GM23338 (cell line): ENCODE data around the gene UGCG. TPM values are rescaled to one million over a fixed set of nuclear protein-coding genes. Genes with fewer than 3 reads are reported as not detected.

ENCODE experiments used
- ATAC-seq: fragments of 200-7000 bp; cut with Tn5 transposase; 3 replicates; pipeline ENCODE4 v1.9.1; 2020
- DNase-seq: peaks from one replicate; pipeline ENCODE4 v3.0.0-alpha.2; 2015; ENCODE audit warnings: low spot score
- H2AFZ ChIP-seq: fragments of 200-600 bp; sonication (generic); 2 replicates; pipeline ENCODE4 v1.8.0; 2016; ENCODE audit warnings: antibody characterized with exemption, mild to moderate bottlenecking, moderate library complexity
- H3F3A ChIP-seq: fragments of 200-600 bp; sonication (generic); replicated peaks from 2 replicates; pipeline ENCODE4 v1.8.0; 2017; ENCODE audit warnings: antibody characterized with exemption, mixed run types, low read depth
- H3K27ac ChIP-seq: fragments of 200-600 bp; sonication (generic); 2 replicates; pipeline ENCODE4 v1.6.1; 2016; ENCODE audit warnings: low read depth
- H3K27me3 ChIP-seq: fragments of 200-600 bp; sonication (generic); 2 replicates; pipeline ENCODE4 v1.8.0; 2016; ENCODE audit warnings: mild to moderate bottlenecking, mixed run types, moderate library complexity; ENCODE audit not compliant: insufficient read depth
- H3K36me3 ChIP-seq: fragments of 200-600 bp; sonication (generic); 2 replicates; pipeline ENCODE4 v1.8.0; 2016; ENCODE audit warnings: mild to moderate bottlenecking; ENCODE audit not compliant: insufficient read depth
- H3K4me1 ChIP-seq: fragments of 200-600 bp; sonication (generic); 2 replicates; pipeline ENCODE4 v1.8.0; 2016; ENCODE audit warnings: mild to moderate bottlenecking, moderate library complexity; ENCODE audit not compliant: insufficient read depth
- H3K4me2 ChIP-seq: fragments of 200-600 bp; sonication (generic); 2 replicates; pipeline ENCODE4 v1.7.1; 2017; ENCODE audit warnings: mixed run types
- H3K4me3 ChIP-seq: fragments of 200-600 bp; sonication (generic); 2 replicates; pipeline ENCODE4 v1.6.1; 2016; ENCODE audit warnings: mixed run types
- H3K79me2 ChIP-seq: fragments of 200-600 bp; sonication (generic); replicated peaks from 2 replicates; pipeline ENCODE4 v1.8.0; 2017; ENCODE audit warnings: mild to moderate bottlenecking; ENCODE audit not compliant: insufficient read depth
- H3K9me2 ChIP-seq: fragments of 200-600 bp; sonication (generic); 2 replicates; pipeline ENCODE4 v1.8.0; 2017; ENCODE audit not compliant: insufficient read depth
- H4K20me1 ChIP-seq: fragments of 200-600 bp; sonication (generic); replicated peaks from 2 replicates; pipeline ENCODE4 v1.8.0; 2017; ENCODE audit warnings: mild to moderate bottlenecking; ENCODE audit not compliant: insufficient read depth
- H3K27ac Mint-ChIP-seq: 2 replicates; pipeline ENCODE4 v1.8.0; 2020; ENCODE audit warnings: inconsistent platforms, mild to moderate bottlenecking, moderate library complexity, mixed read lengths
- H3K27me3 Mint-ChIP-seq: 3 replicates; pipeline ENCODE4 v1.8.0; 2022; ENCODE audit warnings: low read depth, mild to moderate bottlenecking, moderate library complexity, mixed read lengths, inconsistent platforms; ENCODE audit not compliant: insufficient read depth, poor library complexity
- H3K36me3 Mint-ChIP-seq: 3 replicates; pipeline ENCODE4 v1.8.0; 2021; ENCODE audit warnings: low read depth, mild to moderate bottlenecking, inconsistent platforms, moderate library complexity, mixed read lengths
- H3K4me1 Mint-ChIP-seq: 3 replicates; pipeline ENCODE4 v1.8.0; 2020; ENCODE audit warnings: mild to moderate bottlenecking, inconsistent platforms, mixed read lengths
- H3K4me3 Mint-ChIP-seq: 3 replicates; pipeline ENCODE4 v1.8.0; 2021; ENCODE audit warnings: moderate library complexity, mild to moderate bottlenecking, inconsistent platforms, mixed read lengths
- H3K9me3 Mint-ChIP-seq: 3 replicates; pipeline ENCODE4 v1.8.0; 2020; ENCODE audit warnings: moderate library complexity, mild to moderate bottlenecking, inconsistent platforms, mixed read lengths
- CREB1 ChIP-seq: fragments of 250-450 bp; sonication (Bioruptor Pico); IDR thresholded peaks from 2 replicates; pipeline ENCODE4 v1.5.0; 2020; ENCODE audit warnings: low read depth, mild to moderate bottlenecking, moderate library complexity
- ETS1 ChIP-seq: IDR thresholded peaks from 2 replicates; pipeline ENCODE4 v1.6.1; 2016; ENCODE audit warnings: antibody characterized with exemption
- EZH2 ChIP-seq: fragments of 200-600 bp; sonication (generic); IDR thresholded peaks from one replicate; pipeline ENCODE4 v1.8.0; 2017; ENCODE audit warnings: antibody characterized with exemption, mild to moderate bottlenecking, low read depth; ENCODE audit not compliant: unreplicated experiment
- EZH2phosphoT487 ChIP-seq: fragments of 200-600 bp; sonication (generic); IDR thresholded peaks from one replicate; pipeline ENCODE4 v1.8.1; 2018; ENCODE audit warnings: antibody characterized with exemption; ENCODE audit not compliant: unreplicated experiment
- JUNB ChIP-seq: IDR thresholded peaks from one replicate; pipeline ENCODE4 v1.6.1; 2016; ENCODE audit warnings: antibody characterized with exemption; ENCODE audit not compliant: unreplicated experiment
- NANOG ChIP-seq: IDR thresholded peaks from 2 replicates; pipeline ENCODE4 v1.6.1; 2016; ENCODE audit warnings: antibody characterized with exemption, borderline replicate concordance
- POLR2AphosphoS5 ChIP-seq: IDR thresholded peaks from 2 replicates; pipeline ENCODE4 v1.6.1; 2016; ENCODE audit warnings: antibody characterized with exemption, low read depth
- REST ChIP-seq: IDR thresholded peaks from one replicate; pipeline ENCODE4 v1.6.1; 2018; ENCODE audit warnings: antibody characterized with exemption; ENCODE audit not compliant: unreplicated experiment
- STAT1 ChIP-seq: IDR thresholded peaks from one replicate; pipeline ENCODE4 v1.6.1; 2016; ENCODE audit warnings: antibody characterized with exemption; ENCODE audit not compliant: unreplicated experiment
- ZNF114 ChIP-seq: fragments of 250-450 bp; sonication (Bioruptor Pico); IDR thresholded peaks from 2 replicates; pipeline ENCODE4 v1.5.0; 2020; ENCODE audit warnings: mild to moderate bottlenecking, moderate library complexity
- ZNF331 ChIP-seq: fragments of 250-450 bp; sonication (Bioruptor Pico); IDR thresholded peaks from 2 replicates; pipeline ENCODE4 v1.5.0; 2020; ENCODE audit warnings: low read depth, mild to moderate bottlenecking, moderate library complexity
- ZNF462 ChIP-seq: fragments of 250-450 bp; sonication (Bioruptor Pico); IDR thresholded peaks from 2 replicates; pipeline ENCODE4 v1.5.0; 2020; ENCODE audit warnings: mild to moderate bottlenecking, moderate library complexity
- polyA plus RNA-seq: library from polyadenylated mRNA; unstranded; fragments of >200 nt; fragmentation: Nextera tagmentation; extraction: Ambion mirVana; gene quantifications from 2 replicates; pipeline ENCODE4 v1.2.1, GENCODE V29; 2016
- total RNA-seq: library from RNA; depleted of rRNA; stranded (reverse); fragments of >200 nt; shearing (Covaris generic); gene quantifications from 2 replicates; pipeline ENCODE4 v1.2.3, GENCODE V29; 2014

Gene UGCG
- total and polyA plus RNA-seq, 2 experiments from 2014 or later, result 30.4 to 44.9 TPM

- no peaks in the 10 kb centered on the region for H3F3A ChIP-seq
- peaks cover 12% of the 10 kb centered on the region for H3K9me2 ChIP-seq
- H3K36me3 ChIP-seq, result no peaks in the 10 kb centered on the region
- Mint-ChIP-seq H3K9me3 (peaks cover 6% of the 10 kb centered on the region; the same call in 1 of the 3 replicates), H3K4me3 (no peak overlapping the region), H3K27me3 (peaks cover 2% of the 10 kb centered on the region), H3K36me3 (peaks cover 4% of the 10 kb centered on the region; the same call in 1 of the 3 replicates), H3K4me1 (peaks cover 16% of the 10 kb centered on the region), H3K27ac (no peak overlapping the region)
- no peak overlapping the region for H3K4me3 ChIP-seq
- DNase-seq, result no peak
- no peak overlapping the region for H3K27ac ChIP-seq
- TF ChIP-seq ZNF462 (CRISPR knock-in tag), result no peak
- no peak for TF ChIP-seq EZH2
- no peak for TF ChIP-seq CREB1
- TF ChIP-seq REST, result no peak
- TF ChIP-seq ETS1, result no peak
- no peak for TF ChIP-seq STAT1
- TF ChIP-seq ZNF331, result no peak
- TF ChIP-seq JUNB, result no peak
- no peak for TF ChIP-seq POLR2AphosphoS5
- no peak for TF ChIP-seq ZNF114
- no peak for TF ChIP-seq EZH2phosphoT487
- no peak for TF ChIP-seq NANOG
- peaks cover 6% of the 10 kb centered on the region; the same call in 1 of the 2 replicates for H3K4me1 ChIP-seq
- no peaks in the 10 kb centered on the region for H3K79me2 ChIP-seq
- H3K4me2 ChIP-seq, result no peak overlapping the region
- no peak overlapping the region for H2AFZ ChIP-seq
- H3K27me3 ChIP-seq, result no peaks in the 10 kb centered on the region
- ATAC-seq, result no peak
- H4K20me1 ChIP-seq, result no peaks in the 10 kb centered on the region
Observed at GRCh38 chr9:111866976-111867375, 29.6 kb upstream of the UGCG start.
